GM18498 (cell line): ENCODE data around the gene GRPEL2.

Source experiments
- ATAC-seq: cut with Tn5 transposase; IDR thresholded peaks from one replicate; pipeline ENCODE4 v1.9.1; 2021; ENCODE audit warnings: mild to moderate bottlenecking, moderate library complexity; ENCODE audit not compliant: unreplicated experiment

Gene GRPEL2

GRCh38 chr5:149345147-149345891 lies at the start of gene GRPEL2:
Gene GRPEL2 (plus strand): TSS chr5:149345499. CDS start chr5:149345540, 41 bp downstream.
- ATAC-seq = peak; percentile 98

GRCh38 chr5:149297340-149298025 lies 47.8 kb upstream of the GRPEL2 start:
- ATAC-seq = no peak

GRCh38 chr5:149298163-149298562 lies 47.1 kb upstream of the GRPEL2 start:
- no peak for ATAC-seq

- no peak for ATAC-seq
Observed at GRCh38 chr5:149298842-149299404, 46.4 kb upstream of the GRPEL2 start.

- no peak for ATAC-seq
Observed at GRCh38 chr5:149299451-149300054, 45.7 kb upstream of the GRPEL2 start.

GRCh38 chr5:149300441-149300840 lies 44.9 kb upstream of the GRPEL2 start:
- ATAC-seq = no peak

GRCh38 chr5:149301049-149301743 lies 44.1 kb upstream of the GRPEL2 start:
- no peak for ATAC-seq

- no peak for ATAC-seq
Observed at GRCh38 chr5:149301744-149302380, 43.4 kb upstream of the GRPEL2 start.

GRCh38 chr5:149302641-149303040 lies 42.7 kb upstream of the GRPEL2 start:
- ATAC-seq = no peak

- no peak for ATAC-seq
Observed at GRCh38 chr5:149303210-149303609, 42.1 kb upstream of the GRPEL2 start.

- no peak for ATAC-seq
Observed at GRCh38 chr5:149304195-149305078, 40.9 kb upstream of the GRPEL2 start.

- ATAC-seq = no peak
Observed at GRCh38 chr5:149309354-149309753, 35.9 kb upstream of the GRPEL2 start.

GRCh38 chr5:149310488-149310887 lies 34.8 kb upstream of the GRPEL2 start:
- no peak for ATAC-seq

- ATAC-seq = no peak
Observed at GRCh38 chr5:149310947-149311658, 34.2 kb upstream of the GRPEL2 start.

- no peak for ATAC-seq
Observed at GRCh38 chr5:149313151-149313841, 32.0 kb upstream of the GRPEL2 start.

GRCh38 chr5:149314571-149315111 lies 30.7 kb upstream of the GRPEL2 start:
- no peak for ATAC-seq

- ATAC-seq = no peak
Observed at GRCh38 chr5:149315753-149316152, 29.5 kb upstream of the GRPEL2 start.
